ES-I3 (cell line): Measurements from ENCODE around the gene IMPDH1.

Experiments used
- H3K36me3 ChIP-seq: 2 replicates; pipeline ENCODE4 v1.6.1; 2013; ENCODE audit warnings: mild to moderate bottlenecking, low read length, control low read depth, moderate library complexity; ENCODE audit not compliant: insufficient read depth
- H3K4me1 ChIP-seq: 2 replicates; pipeline ENCODE4 v1.6.1; 2013; ENCODE audit warnings: mild to moderate bottlenecking, control low read depth, low read length; ENCODE audit not compliant: insufficient read depth
- H3K9ac ChIP-seq: 2 replicates; pipeline ENCODE4 v1.6.1; 2013; ENCODE audit warnings: low read depth, mild to moderate bottlenecking, low read length, moderate library complexity
- H3K9me3 ChIP-seq: 2 replicates; pipeline ENCODE4 v1.6.1; 2013; ENCODE audit warnings: mild to moderate bottlenecking, low read length, moderate library complexity; ENCODE audit not compliant: control insufficient read depth, insufficient read depth

IMPDH1 gene

GRCh38 chr7:128447941-128448564, 38.3 kb upstream of the IMPDH1 start:
- Histone ChIP-seq H3K9ac (no peak overlapping the region), H3K9me3 (no peaks in the 10 kb centered on the region), H3K4me1 (0 out of 2 replicates have a peak, but pooled peaks cover 5% of the 10 kb centered on the region), H3K36me3 (no peaks in the 10 kb centered on the region)

GRCh38 chr7:128446306-128446705, 36.5 kb upstream of the IMPDH1 start:
- Histone ChIP-seq H3K9ac (no peak overlapping the region), H3K9me3 (no peaks in the 10 kb centered on the region), H3K4me1 (0 out of 2 replicates have a peak, but pooled peaks cover 5% of the 10 kb centered on the region), H3K36me3 (no peaks in the 10 kb centered on the region)

GRCh38 chr7:128443831-128444600, 34.2 kb upstream of the IMPDH1 start:
- 0 out of 2 replicates have a peak, but pooled peaks cover 5% of the 10 kb centered on the region for H3K4me1 ChIP-seq
- no peaks in the 10 kb centered on the region for H3K9me3 ChIP-seq
- no peaks in the 10 kb centered on the region for H3K36me3 ChIP-seq
- no peak overlapping the region for H3K9ac ChIP-seq

GRCh38 chr7:128442356-128442755, 32.6 kb upstream of the IMPDH1 start:
- Histone ChIP-seq H3K4me1 (0 out of 2 replicates have a peak, but pooled peaks cover 5% of the 10 kb centered on the region), H3K9me3 (no peaks in the 10 kb centered on the region), H3K9ac (no peak overlapping the region), H3K36me3 (no peaks in the 10 kb centered on the region)

GRCh38 chr7:128437426-128438332, 27.9 kb upstream of the IMPDH1 start:
- peaks cover 3% of the 10 kb centered on the region; the same call in 1 of the 2 replicates for H3K4me1 ChIP-seq
- no peaks in the 10 kb centered on the region for H3K9me3 ChIP-seq
- no peaks in the 10 kb centered on the region for H3K36me3 ChIP-seq
- no peak overlapping the region for H3K9ac ChIP-seq

- H3K4me1 ChIP-seq = peaks cover 17% of the 10 kb centered on the region
- H3K9me3 ChIP-seq = no peaks in the 10 kb centered on the region
- H3K9ac ChIP-seq = no peak overlapping the region
- H3K36me3 ChIP-seq = no peaks in the 10 kb centered on the region
Measured at GRCh38 chr7:128435327-128435686, 25.5 kb upstream of the IMPDH1 start.

- Histone ChIP-seq H3K9ac (no peak overlapping the region), H3K4me1 (peaks cover 17% of the 10 kb centered on the region), H3K36me3 (no peaks in the 10 kb centered on the region), H3K9me3 (no peaks in the 10 kb centered on the region)
Measured at GRCh38 chr7:128434413-128435326, 24.9 kb upstream of the IMPDH1 start.

- Histone ChIP-seq H3K4me1 (peaks cover 17% of the 10 kb centered on the region), H3K36me3 (no peaks in the 10 kb centered on the region), H3K9ac (no peak overlapping the region), H3K9me3 (no peaks in the 10 kb centered on the region)
Measured at GRCh38 chr7:128431754-128432153, 22.0 kb upstream of the IMPDH1 start.

GRCh38 chr7:128431221-128431620, 21.4 kb upstream of the IMPDH1 start:
- no peaks in the 10 kb centered on the region for H3K36me3 ChIP-seq
- H3K9me3 ChIP-seq = no peaks in the 10 kb centered on the region
- H3K4me1 ChIP-seq = peaks cover 17% of the 10 kb centered on the region
- no peak overlapping the region for H3K9ac ChIP-seq

GRCh38 chr7:128430207-128430606, 20.4 kb upstream of the IMPDH1 start:
- Histone ChIP-seq H3K4me1 (peaks cover 17% of the 10 kb centered on the region), H3K36me3 (no peaks in the 10 kb centered on the region), H3K9me3 (no peaks in the 10 kb centered on the region), H3K9ac (no peak overlapping the region)

- Histone ChIP-seq H3K9me3 (no peaks in the 10 kb centered on the region), H3K4me1 (peaks cover 11% of the 10 kb centered on the region), H3K36me3 (no peaks in the 10 kb centered on the region), H3K9ac (no peak overlapping the region)
Measured at GRCh38 chr7:128427289-128427891, 17.6 kb upstream of the IMPDH1 start.

- no peaks in the 10 kb centered on the region for H3K4me1 ChIP-seq
- H3K9me3 ChIP-seq = no peaks in the 10 kb centered on the region
- no peaks in the 10 kb centered on the region for H3K36me3 ChIP-seq
- H3K9ac ChIP-seq = no peak overlapping the region
Measured at GRCh38 chr7:128425850-128426249, 16.1 kb upstream of the IMPDH1 start.

- H3K9me3 ChIP-seq = no peaks in the 10 kb centered on the region
- H3K9ac ChIP-seq = no peak overlapping the region
- H3K4me1 ChIP-seq = no peaks in the 10 kb centered on the region
- no peaks in the 10 kb centered on the region for H3K36me3 ChIP-seq
Measured at GRCh38 chr7:128424686-128425275, 15.0 kb upstream of the IMPDH1 start.
